ENCODE measurements around the gene UXS1. TPM values are rescaled to one million over a fixed set of nuclear protein-coding genes. Genes with fewer than 3 reads are reported as not detected.

Gene UXS1
- total and polyA plus RNA-seq, 7 donors = 8.4 to 59.8 (median 21.3) TPM

DNA sequence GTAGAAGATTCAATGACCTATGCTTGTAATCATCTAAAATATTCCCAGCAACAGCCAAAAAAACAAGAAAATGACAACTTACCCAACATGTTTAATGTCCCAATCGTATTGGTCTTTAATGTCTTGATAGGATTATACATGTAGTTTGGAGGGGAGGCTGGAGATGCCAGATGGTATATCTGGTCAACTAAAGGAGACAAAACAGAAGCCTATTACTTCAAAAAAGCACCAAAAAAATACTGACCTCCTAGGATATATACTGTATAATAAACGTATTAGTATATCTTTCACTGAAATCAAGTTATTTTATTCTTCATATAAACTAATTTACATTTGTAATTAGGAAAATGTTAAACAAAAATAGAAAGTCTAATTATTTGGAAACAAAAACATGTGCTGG lies 64.5 kb downstream of the UXS1 start:
- peaks cover 0 to 4% (median under 1%) of the 10 kb centered on the region in 4 donors for H3K4me1 ChIP-seq
- no peak overlapping the region for H3K27ac ChIP-seq
- TF ChIP-seq POLR2AphosphoS5 (IDR thresholded peaks at IDR 0.05) (no peak), EP300 (IDR thresholded peaks at IDR 0.05) (no peak), POLR2A (IDR thresholded peaks at IDR 0.05) (no peak)
- TF ChIP-seq, protein P1, sequence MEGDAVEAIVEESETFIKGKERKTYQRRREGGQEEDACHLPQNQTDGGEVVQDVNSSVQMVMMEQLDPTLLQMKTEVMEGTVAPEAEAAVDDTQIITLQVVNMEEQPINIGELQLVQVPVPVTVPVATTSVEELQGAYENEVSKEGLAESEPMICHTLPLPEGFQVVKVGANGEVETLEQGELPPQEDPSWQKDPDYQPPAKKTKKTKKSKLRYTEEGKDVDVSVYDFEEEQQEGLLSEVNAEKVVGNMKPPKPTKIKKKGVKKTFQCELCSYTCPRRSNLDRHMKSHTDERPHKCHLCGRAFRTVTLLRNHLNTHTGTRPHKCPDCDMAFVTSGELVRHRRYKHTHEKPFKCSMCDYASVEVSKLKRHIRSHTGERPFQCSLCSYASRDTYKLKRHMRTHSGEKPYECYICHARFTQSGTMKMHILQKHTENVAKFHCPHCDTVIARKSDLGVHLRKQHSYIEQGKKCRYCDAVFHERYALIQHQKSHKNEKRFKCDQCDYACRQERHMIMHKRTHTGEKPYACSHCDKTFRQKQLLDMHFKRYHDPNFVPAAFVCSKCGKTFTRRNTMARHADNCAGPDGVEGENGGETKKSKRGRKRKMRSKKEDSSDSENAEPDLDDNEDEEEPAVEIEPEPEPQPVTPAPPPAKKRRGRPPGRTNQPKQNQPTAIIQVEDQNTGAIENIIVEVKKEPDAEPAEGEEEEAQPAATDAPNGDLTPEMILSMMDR (IDR thresholded peaks at IDR 0.05) = no peak
- no peak overlapping the region for H3K4me3 ChIP-seq
- WGBS, 2 donors = 87 to 94% methylated on average over 2 of the region's 2 CpGs
- no peaks in the 10 kb centered on the region for H3K9me3 ChIP-seq
- intact Hi-C loops (cut with DNase I) = no loop called here
- peaks cover 0 to 16% (median 0%) of the 10 kb centered on the region in 4 donors for H3K36me3 ChIP-seq
- H3K27me3 ChIP-seq = no peaks in the 10 kb centered on the region
- DNase-seq = no peak

DNA sequence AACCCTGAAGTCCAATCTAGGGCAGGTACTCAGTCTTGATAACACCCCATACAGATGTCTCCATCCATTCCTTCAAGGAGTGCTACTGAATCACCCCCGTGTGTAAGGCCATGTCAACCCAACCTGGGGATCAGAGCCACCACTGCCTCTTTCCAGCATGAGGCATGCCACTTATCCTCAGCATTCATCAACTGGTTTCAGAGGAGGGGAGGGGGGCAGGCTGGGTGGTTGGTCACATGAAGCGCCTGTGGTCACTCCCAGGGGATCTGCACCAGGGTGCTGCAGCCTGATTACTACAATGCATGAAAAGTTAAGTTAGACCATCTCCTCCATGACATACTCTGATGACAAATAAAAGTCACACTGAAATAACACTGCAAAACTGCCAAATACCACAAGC lies 65.0 kb downstream of the UXS1 start:
- Histone ChIP-seq H3K4me3 (no peak overlapping the region), H3K36me3 (peaks cover 0 to 16% (median 0%) of the 10 kb centered on the region in 4 donors), H3K9me3 (no peaks in the 10 kb centered on the region), H3K27ac (no peak overlapping the region), H3K4me1 (peaks cover 0 to 9% (median 2%) of the 10 kb centered on the region in 4 donors), H3K27me3 (no peaks in the 10 kb centered on the region)
- 95 to 99% methylated on average over 2 of the region's 2 CpGs for WGBS, 2 donors
- no peak for TF ChIP-seq POLR2AphosphoS5 (IDR thresholded peaks at IDR 0.05)
- no peak for TF ChIP-seq POLR2A (IDR thresholded peaks at IDR 0.05)
- TF ChIP-seq, protein P1 (IDR thresholded peaks at IDR 0.05) = no peak
- TF ChIP-seq EP300 (IDR thresholded peaks at IDR 0.05) = no peak
- no peak for DNase-seq
- intact Hi-C loops (cut with DNase I) = no loop called here

DNA sequence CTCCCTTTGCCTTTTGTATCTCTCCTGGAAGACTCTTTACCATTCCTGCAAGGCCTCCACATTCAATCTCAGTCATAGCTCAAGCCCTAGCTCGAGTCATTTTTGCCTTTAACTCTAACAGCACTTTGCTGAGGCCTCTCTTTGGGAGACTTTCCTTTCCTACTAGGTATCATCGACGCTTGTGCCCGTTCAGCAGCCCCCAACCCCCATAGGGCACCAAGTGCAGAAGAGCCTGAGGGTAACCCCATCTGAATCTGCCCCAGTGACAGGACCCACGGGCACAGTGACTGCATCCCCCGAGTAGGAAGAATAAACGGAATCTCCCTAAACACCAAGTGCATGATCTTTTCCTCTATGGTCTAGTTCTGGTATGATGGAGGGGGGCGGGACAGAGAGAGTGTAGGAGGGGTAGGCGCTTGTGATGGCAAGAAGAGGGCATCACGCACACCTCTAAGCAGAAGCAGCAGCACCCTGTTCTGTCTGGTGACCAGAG lies 66.3 kb downstream of the UXS1 start:
- no peak for DNase-seq
- Histone ChIP-seq H3K27ac (peak overlapping the region in 1 of 4 donors; percentile 6), H3K4me3 (no peak overlapping the region), H3K4me1 (peaks cover 0 to 13% (median 4%) of the 10 kb centered on the region in 4 donors), H3K27me3 (no peaks in the 10 kb centered on the region), H3K9me3 (no peaks in the 10 kb centered on the region), H3K36me3 (peaks cover 0 to 24% (median under 1%) of the 10 kb centered on the region in 4 donors)
- TF ChIP-seq EP300 (IDR thresholded peaks at IDR 0.05) (no peak), POLR2AphosphoS5 (IDR thresholded peaks at IDR 0.05) (no peak), POLR2A (IDR thresholded peaks at IDR 0.05) (no peak)
- TF ChIP-seq, protein P1 (IDR thresholded peaks at IDR 0.05) = no peak
- intact Hi-C loops (cut with DNase I) = no loop called here
- whole genome bisulfite sequencing, 2 donors = 94 to 96% methylated on average over 10 of the region's 10 CpGs

DNA sequence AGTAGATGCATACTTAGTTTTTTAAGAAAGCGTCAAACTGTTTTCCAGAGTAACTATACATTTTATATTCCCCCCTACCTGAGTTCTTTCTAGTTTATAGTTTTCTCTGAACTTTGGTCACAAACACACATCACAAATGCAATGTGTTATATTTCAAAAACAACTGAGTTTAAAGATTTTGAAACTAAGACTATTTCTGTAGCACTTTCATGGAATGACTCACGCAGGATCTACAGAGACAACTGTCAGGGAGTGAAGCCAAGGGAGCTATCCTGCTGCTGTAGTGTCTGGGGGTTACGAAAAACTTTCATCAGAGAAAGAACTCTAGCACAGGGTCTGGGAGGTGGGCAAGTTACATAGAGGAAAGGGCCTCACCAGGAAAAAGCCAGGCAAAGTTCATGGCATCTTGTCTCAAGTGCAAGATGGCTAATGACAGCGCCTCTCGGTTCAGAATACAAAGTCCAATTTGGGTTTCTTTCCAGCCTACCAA lies 66.8 kb downstream of the UXS1 start:
- Histone ChIP-seq H3K36me3 (peaks cover 0 to 28% (median 2%) of the 10 kb centered on the region in 4 donors), H3K27ac (peak overlapping the region in 3 of 4 donors; percentile 6 to 11 (median 7)), H3K9me3 (no peaks in the 10 kb centered on the region), H3K4me1 (peaks cover 0 to 13% (median 4%) of the 10 kb centered on the region in 4 donors), H3K27me3 (no peaks in the 10 kb centered on the region), H3K4me3 (no peak overlapping the region)
- intact Hi-C loops (cut with DNase I) = no loop called here
- WGBS, 2 donors = 50 to 75% methylated on average over 5 of the region's 5 CpGs
- TF ChIP-seq POLR2A (IDR thresholded peaks at IDR 0.05) (no peak), POLR2AphosphoS5 (IDR thresholded peaks at IDR 0.05) (no peak)
- DNase-seq = no peak

DNA sequence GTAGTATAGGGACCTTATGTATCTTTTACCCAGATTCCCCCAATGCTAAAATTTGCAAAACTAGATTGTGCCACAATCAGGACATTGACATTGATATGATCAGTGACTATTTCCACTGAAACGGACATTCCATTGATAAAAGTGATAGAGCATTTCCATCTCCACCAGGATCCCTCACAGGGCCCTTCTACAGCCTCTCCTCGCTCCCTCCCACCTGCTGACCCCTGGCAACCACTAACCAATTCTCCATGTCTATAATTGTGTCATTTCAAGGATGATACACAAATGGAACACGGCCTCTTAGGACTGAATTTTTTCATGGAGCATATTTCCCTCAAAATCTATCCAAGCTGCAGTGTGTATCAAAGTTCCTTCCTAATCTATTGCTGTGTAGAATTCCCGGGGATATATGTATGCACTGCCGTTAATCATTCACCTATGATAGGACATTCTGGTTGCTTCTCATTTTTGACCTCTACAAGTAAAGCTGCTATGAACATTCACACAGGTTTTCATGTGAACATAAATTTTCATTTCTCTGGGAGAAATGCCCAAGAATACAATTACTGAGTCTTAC lies 67.3 kb downstream of the UXS1 start:
- Histone ChIP-seq H3K27ac (peak overlapping the region in 1 of 4 donors; percentile 7), H3K4me3 (no peak overlapping the region), H3K27me3 (no peaks in the 10 kb centered on the region), H3K4me1 (peaks cover 0 to 13% (median 4%) of the 10 kb centered on the region in 4 donors), H3K36me3 (peaks cover 0 to 34% (median 2%) of the 10 kb centered on the region in 4 donors), H3K9me3 (no peaks in the 10 kb centered on the region)
- intact Hi-C loops (cut with DNase I) = no loop called here
- WGBS, 2 donors = 32 to 78% methylated on average over 5 of the region's 5 CpGs
- DNase-seq = no peak
- TF ChIP-seq, protein P1 (IDR thresholded peaks at IDR 0.05) = no peak
- TF ChIP-seq POLR2A (IDR thresholded peaks at IDR 0.05) = no peak
- TF ChIP-seq EP300 (IDR thresholded peaks at IDR 0.05) = no peak
- no peak for TF ChIP-seq POLR2AphosphoS5 (IDR thresholded peaks at IDR 0.05)

Measured in sigmoid colon (tissue), 7 donors.